ENCODE measurements around the gene POLR1G.

GRCh38 chr19:45451131-45451849 lies 44.8 kb downstream of the POLR1G start:
- TF ChIP-seq TAF1 (IDR thresholded peaks at IDR 0.05; ENCODE audit: borderline replicate concordance, insufficient read depth, low read length) = no peak
- TF ChIP-seq POLR2AphosphoS5 (IDR thresholded peaks at IDR 0.05; ENCODE audit: low read depth, low read length) = no peak

Measured in PFSK-1 (cell line).